HG02938 (cell line): Measurements from ENCODE around the gene CBFA2T3.

Source experiments
- ATAC-seq: cut with Tn5 transposase; IDR thresholded peaks from one replicate; pipeline ENCODE4 v1.9.1; 2021; ENCODE audit warnings: mild to moderate bottlenecking, moderate library complexity; ENCODE audit not compliant: unreplicated experiment

The CBFA2T3 gene

DNA sequence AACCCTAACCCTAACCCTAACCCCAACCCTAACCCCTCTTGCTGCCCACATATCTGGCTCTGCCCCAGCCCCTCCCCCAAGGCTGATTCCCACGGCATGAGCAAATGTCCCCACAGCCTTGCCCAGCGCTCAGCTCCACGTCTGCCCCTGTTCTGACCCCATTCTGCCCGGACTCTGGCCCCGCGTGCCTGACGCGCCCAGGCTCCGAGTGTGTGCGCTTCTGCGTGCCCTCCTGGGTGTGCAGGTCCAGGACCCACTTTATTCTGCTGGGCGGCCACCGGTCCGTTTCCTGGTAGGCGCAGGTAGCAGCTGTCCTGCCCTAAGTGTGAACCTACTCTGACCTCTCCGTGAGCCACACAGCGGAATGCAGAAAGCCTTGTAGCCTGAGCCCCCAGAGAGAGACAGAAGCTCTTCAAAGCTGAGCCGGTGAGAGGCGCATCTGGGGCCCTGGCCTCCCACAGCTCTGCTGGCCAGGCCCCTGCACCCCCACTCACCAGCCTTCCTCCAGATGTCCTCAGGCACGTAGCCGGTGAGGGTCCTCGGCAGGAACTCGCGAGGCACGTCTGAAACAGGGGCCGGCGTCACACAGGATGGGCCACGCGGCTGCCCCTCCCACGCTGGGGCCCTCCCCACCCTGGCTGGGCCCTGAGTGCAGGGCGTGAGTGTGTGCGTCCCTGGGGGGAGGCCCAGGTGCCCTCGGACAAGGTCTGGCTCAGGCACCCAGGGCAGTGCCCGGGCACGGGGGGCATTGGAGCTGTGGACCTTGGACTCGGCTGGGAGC lies 96.6 kb downstream of the CBFA2T3 start:
- ATAC-seq = no peak

DNA sequence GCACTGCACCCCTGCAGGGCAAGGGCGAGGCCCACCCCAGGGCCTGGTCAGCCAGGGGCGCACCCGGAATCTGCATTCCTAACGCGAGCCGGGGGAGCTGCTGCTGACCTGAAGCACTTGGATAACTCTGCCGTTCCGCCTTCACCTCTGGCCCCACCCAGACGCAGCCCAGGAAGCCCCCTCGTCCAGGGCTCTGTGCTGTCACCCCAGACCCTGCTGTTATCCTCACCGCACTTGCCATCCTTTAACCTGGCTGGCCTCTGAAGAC lies 97.3 kb downstream of the CBFA2T3 start:
- no peak for ATAC-seq

DNA sequence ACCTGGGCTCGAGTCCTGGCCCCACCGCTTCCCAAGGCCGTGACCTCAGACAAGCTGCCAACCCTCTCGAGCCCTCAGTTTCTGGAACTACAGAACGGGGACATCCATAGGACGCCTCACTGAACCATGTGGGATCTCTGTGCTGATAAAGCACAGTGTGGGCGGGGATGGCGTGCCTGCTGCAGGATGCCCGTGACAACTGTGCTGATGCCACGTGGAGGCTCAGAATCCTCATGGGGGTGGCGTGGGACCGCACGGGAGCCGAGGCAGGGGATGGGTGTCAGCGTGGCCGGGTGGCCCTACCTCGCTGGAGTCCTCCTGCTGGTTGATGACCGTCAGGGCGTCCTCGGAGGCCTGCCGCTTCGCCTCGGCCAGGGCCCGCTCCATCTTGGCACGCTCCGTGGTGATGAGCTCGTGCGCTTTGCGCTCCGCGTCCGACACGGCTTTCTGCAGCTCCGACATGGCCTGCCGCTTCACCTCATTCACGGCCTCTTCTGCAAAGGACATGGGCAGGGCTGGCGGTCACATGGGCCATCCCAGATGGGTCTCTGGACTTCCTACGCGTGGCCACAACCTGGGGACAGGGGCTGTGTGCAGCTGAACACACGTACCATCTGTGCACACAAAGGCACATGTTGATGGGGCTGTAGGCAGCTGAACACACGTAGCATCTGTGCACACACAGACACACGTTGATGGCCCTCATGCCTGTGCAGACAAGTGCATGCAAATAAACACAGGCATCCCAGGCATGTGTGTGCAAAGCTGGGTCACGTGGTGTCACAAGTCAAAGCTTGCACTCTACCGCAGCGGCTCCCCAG lies 97.8 kb downstream of the CBFA2T3 start:
- no peak for ATAC-seq

DNA sequence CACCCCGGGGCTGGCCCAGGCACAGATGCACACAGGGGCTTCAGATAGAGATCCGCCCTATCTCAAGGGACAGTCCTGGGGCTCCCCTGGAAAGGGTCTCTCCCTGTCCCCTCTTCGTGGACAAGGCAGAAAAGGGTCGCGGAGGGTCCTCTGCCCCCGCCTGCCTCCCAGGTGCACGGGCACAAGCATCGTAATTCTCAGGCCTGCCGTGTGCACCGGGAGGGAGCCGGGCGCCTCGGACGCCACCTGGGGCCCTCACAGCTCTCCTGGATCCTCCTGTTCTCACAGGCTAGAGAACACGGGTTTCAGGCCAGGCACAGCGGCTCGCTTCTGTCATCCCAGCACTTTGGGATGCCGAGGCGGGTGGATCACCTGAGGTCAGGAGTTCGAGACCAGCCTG lies 98.7 kb downstream of the CBFA2T3 start:
- no peak for ATAC-seq

DNA sequence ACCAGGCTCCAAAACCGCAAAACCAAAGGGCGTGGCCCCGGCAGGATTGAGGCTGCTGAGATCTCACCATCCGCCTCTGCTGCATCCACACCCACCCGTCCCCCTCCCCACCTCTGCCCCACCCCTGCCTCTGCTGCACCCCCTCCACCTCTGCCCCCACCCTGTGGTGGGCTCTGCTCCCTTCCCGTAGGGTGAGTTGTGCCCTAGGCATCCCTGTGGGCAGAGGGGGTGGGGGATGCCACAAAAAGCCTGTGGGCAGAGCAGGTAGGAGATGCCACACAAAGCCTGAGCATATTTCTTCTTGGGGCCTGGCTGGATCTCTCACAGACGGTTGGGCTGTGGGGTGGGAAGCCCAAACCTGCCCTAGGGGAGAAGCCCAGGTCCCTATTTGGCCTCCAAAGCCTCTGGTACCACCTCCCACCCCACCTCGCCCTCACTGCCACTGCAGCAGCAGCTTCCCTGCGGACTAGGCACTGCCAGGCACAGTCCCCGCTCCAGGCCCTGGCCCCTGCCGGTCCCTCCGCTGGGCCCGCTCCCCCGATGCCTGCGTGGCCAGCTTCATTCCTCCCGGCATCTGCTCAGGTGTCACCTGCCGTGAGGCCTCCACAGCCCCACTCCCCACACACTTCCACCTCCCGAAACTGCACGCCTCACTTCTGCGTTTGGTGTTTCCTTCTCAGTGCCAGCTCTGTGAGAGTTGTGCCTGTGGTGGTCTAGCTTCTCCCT lies 99.3 kb downstream of the CBFA2T3 start:
- no peak for ATAC-seq

DNA sequence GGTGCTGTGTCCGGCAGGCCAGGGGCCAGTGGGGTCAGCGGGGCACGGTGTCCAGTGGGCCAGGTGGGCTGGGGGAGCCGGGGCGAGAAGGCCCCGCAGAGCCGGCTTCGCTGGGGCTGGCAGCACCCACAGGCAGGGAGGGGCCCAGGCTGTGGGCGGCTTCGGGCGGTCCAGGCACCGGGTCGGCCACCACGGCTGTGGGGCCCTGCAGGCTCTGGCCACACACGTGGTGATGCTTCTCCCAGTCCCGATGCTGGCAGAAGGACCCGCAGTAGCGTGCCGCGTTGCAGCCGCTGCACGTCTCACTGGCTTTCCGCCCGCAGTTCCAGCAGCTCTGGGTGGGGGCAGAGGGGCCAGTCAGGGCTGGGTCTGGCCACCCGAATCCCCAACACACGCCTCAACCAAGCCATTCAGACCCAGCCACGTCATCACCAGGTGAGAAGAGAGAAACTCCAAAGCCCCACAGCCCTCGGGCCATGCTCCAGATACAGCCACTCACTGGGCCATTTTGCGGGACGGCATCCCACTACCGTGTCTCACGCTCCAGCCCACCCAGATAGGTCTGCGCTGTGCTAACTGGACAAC lies 100.0 kb downstream of the CBFA2T3 start:
- ATAC-seq = no peak

DNA sequence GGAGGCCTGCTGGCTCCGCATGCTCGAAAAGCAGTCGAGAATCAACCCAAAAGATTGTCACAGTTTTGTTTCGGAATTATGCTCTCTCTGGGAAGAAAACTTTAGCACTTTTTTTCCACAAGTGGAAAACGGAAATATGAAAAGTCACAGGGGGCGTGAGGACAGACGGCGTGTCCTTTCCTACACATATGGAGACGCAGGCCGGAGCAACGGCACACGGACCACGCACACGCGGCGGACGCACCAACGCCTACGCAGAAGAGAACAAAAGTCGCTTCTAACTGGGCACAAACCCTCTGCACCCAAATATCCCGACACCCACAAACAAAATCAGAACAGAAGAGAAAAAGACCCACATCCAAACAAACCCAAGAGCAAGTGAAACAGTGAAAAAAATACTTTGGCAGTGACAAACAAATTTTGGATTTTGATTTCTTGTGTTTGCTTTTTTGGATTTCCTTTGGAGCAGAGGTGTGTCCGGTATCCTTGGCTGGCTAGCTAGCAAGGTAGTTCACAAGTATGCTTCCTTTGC lies 101.2 kb downstream of the CBFA2T3 start:
- ATAC-seq = no peak

DNA sequence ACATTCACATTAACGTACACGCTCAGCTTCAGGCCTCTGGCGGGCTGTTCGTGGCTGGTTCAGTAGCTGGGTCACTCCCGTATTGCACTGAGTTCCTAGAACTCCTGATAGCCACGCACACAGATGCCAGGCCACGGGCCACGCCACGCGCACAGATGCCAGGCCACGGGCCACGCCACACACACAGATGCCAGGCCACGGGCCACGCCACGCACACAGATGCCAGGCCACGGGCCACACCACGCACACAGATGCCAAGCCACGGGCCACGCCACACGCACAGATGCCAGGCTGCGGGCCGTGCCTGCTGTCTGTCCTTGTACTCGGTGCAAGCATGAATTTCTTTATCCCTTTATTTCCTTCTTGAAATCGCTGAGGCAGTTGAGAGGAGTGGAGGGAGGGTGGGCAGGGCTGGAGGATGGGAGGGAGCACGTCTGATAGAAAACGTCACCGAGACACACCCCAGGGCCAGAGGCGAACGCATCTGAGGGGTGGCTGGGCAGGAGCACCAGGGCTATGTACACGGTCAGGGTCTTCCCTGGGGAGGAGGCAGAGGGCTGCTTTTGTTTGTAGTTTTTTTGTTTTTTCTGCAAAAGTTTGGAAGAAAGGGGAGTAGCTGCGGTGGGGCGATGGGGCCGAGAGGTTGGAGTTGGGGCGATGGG lies 101.9 kb downstream of the CBFA2T3 start:
- no peak for ATAC-seq

DNA sequence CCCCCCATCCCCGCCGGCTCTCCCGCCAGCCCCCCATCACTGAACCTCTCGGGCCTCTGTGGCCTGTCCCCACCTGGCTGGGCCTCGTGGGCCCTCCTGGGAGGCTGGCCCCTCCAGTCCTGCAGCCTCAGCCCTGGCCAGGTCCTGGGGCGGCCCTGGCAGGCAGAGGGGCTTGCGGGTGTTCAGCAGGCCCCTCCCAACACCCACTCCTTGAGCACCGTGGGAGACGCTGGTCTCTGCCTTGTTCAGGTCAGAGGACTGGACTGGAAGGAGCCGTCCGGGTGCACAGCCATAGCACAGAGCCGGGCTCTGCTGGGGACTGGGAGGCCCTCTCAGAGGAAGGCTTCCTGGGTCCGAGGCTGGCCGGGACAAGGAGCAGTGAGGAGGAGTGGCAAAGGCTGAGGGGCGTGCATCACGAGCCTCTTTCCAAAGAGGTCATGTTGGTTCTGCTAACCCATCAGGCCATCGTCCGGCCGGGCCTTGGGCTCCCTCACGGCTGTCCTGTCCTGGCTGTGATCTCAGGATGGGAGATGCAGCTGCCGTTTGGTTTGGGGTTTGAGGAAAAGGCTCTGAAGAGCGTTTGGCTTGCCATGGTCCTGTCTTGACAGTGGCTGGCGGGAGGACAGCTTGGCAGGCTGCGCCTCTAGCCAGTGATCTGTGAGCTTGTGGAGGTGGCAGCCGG lies 104.2 kb downstream of the CBFA2T3 start:
- no peak for ATAC-seq

DNA sequence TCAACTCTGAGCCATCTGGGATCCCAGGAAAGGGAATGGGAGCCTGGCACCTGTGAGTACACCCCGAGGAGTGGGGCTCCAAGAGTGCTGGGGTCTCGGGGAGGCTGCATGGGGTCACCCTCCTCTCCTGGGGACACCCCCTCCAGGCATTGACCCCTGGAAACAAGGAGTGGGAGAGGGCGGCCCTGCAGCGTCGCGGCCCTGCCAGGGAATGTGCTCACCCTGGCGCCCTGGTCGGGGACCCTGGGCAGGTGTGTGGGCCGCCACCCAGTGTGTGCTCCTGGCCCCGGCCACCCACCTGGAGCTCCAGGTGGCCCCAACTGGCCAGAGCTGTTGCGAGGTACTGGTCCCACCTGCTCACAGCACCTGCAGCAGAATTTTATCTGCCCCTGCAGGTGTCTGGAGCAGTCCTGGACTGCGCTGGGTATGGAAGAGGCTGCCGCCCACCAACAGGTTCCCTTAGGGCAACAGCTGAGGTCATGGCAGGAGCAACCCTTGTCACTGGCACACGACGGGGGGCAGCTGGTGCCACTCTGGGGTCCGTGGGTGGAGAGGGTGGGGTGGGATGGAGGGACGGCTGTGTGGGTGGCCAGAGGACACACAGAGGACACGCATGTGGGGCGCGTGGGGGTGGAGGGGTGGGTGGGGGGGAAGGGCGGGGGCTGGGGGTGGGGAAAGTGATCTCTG lies 105.1 kb downstream of the CBFA2T3 start:
- no peak for ATAC-seq

DNA sequence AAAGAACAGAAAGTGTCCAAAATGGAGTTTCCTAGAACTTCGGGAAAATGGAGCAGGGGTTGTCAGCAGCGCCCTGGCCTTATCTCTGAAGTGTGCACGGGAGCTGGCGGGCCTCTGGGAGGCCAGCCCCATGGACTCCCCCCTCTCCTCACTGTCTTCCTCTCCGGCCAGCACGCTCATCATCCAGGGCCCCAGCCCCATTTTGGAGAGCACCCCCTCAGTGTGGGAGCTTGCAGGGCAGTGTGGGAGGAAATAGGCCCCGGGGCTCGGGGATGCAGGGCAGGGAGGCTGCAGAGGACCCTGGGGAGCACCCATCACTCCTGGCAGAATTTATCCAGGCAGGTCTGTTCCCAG lies 105.7 kb downstream of the CBFA2T3 start:
- no peak for ATAC-seq

DNA sequence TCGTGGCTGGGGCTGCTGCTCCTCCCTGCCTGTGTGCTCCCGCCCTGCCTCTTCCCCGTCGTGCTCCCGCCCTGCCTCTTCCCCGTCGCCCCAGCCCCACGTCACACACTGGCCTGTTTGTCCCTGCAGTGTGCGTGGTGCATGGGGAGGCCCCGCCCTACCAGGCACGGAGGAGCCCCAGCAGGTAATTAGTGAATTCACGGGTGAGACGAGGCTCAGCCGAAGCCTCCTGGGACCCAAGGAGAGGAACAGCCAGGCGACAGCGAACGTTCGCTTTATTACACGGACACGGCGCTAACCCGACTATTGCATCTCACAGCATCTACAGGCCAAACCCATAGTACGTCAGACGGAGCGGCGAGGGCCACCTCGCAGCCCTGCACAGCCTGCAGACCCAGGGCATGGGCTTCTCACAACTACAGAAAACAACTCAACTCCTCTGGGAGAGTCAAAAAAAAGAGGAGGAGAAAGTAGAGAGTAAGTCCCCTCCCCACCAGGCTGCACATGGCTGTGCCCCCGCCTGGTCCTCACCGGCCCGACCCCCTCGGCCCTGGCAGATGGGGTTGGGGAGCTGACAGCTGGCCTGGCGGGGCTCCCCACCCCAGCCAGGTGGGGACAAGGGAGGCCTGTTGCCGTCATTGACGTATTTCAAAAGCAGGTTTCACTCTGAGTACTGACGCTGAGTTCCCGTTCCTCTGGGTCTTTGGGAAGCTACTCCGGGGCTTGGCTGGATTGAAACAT lies 106.2 kb downstream of the CBFA2T3 start:
- no peak for ATAC-seq

DNA sequence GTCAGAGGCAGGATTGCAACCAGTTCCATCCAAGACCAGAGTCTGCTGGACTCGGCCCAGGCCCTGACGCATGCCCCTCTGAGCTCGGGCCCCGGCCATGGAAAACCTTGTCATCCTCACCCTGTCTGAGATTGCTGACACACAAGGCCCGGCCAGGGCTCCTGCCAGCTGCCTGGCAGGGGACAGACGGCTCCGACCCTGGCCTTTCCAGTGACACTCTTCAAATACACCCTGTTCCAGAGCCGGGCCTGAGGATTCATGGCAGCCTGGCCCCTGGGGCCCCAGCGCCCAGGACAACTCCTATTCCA lies 107.4 kb downstream of the CBFA2T3 start:
- no peak for ATAC-seq

DNA sequence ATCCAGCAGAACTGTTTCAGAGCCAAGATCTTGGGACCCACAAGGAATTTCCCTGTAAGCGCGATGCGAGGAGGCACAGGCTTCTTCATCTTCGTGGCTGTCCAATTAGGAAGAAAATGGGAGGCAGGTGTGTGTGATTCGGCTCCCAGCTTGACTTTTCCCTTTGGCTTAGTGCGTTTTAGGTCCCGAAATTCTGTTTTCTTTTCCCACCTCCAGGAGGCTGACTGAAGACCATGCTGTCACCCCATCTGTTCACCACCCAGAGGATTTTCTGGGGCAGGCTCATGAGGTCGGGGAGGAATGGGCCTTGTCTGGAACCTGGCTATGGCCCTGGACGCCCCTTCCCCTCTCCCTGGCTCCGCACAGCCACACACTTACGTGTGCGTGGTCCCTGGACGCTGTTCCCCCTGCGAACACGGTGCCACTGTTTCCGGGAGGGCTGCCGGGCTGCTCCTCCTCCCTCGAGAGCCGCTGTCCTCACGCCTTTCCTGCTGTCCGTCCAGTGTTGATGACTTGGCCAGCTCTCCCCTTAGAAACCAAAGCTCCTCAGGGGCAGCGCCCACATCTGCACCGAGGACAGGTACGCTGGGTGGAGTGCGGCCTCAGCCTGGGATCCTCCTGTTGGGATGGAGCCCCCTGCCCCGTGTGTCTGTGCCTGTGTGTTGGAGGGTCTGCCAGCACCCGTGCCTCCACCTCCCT lies 107.9 kb downstream of the CBFA2T3 start:
- no peak for ATAC-seq

DNA sequence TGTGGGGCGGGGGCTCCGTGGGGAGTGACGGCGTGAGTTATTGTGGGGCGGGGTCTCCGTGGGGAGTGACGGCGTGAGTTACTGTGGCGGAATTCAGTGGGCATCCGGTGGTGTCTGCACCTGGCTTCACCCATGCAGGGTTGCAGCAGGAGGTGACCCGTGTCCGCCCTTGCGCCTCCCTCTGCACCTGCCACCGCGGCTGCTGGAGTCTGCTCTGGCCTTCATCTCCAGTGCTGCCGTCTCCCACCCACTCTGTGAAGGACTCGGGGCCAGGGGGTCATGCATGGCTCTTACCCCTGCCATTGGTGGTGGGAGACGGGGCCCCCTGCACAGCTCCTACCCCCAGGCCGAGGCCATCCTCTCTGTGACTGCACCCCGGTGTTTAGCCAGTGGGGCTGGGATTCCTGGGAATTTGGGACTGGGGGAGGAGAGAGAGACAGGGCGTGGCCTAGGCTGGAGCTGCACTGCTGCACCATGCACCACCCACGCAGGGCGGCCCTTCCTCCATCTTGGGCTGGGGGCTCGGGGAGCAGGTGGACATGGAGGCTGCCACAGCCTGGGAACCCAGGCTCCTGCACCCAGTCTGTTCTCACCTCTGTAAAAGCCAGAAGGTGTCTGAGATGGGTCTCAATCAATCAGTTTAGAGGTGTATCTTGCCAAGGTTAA lies 109.3 kb downstream of the CBFA2T3 start:
- ATAC-seq = no peak

DNA sequence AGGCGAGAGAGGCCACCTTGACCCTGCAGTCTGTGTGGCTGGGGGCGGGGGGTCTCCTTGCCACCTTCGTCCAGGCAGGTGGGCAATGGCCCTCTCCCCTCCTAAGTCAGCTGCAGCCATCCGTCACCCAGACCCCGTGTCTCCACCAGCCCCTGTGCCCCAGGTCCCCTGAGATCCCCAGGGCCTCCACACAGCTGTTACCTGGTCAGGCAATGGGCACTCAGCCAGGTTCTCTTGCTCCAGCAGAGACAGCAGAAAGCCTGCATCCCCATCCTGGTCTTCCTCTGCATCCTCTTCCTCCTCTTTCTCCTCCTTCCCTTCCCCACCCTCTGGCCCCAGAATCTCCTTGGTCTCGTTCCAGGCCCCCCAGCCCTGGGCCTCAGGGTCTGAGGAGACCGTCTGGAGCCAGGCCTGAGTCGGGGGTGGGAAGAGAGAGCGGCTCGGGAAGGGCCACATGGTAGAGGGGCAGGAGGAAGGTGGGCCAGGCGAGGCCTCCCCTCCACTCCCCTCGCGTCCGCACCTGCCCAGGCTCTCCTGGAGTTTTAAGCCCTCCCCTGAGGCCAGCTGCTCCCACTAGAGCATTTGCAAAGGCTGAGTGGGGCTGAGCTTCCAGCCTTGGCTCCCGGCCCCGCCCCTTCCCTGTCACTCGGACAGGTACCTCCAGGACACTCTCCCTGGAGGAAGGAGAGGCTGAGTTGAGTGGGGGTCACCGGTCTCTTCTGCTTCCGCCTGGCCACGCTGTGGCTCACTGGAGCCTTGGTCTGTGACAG lies 110.7 kb downstream of the CBFA2T3 start, which contains the start of gene PABPN1L:
Gene PABPN1L (minus strand): TSS at position 510 of the 770 bp plus-strand sequence. CDS start 54 bp downstream, at position 456.
- no peak for ATAC-seq

DNA sequence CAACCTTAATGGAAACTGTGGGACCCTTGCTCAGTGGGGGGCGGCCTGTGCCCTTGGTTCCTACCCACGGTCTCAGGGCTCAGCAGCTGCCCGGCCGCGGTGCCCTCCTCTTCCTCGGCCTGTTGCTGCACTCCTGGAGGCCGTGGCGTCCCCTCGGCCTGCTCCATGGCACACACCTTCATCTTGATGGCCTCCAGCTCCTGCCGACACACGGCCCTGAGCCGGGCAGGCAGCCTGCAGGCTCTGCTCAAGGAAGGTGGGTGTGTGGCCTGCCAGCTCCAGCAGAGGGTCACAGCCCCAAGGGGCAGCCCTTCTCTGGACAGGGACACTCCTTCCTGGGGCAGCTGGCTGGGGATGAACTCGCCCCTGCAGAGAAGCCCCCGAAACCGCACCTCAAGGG lies 111.3 kb downstream of the CBFA2T3 start:
- no peak for ATAC-seq
